ENCODE data around the gene TUG1.

The TUG1 gene

DNA sequence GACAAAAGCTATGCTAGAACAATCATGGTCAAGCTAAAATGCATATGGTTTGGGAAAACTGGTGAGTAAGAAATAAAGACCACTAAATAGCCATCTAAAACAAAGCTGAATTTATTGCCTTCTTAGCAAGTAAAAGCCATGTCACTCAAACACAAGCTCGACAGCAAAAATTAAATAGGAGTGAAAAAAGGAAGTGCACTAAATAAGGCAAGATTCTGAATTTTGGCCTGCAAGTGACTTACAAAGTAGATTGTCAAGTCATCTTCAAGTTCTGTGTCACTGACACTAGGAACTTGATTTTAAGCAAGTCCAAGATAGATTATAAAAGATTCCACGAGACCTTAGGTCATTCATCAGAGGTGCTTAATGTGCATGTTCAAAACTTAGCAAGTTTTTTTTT is 27.4 kb downstream of the TUG1 start:
- no peak for DNase-seq

DNA sequence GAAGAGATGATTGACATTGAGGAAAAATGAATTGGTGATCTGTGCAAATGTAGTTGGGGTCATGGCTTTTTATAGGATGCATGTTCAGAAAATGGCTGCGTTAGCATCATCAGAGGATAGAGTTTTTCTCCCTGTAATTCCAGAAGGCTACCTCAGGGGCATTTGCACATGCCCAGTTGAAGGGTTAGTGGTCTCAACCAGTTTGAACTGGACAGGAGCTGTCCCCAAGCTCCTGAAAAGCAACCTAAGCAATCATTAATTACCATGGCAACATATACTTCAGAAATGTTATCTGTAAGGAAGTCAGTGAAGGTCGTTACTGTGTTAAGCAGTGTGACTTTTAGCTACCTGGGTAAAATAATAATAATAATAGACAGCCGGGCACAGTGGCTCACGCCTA is 29.3 kb downstream of the TUG1 start:
- DNase-seq: no peak

DNA sequence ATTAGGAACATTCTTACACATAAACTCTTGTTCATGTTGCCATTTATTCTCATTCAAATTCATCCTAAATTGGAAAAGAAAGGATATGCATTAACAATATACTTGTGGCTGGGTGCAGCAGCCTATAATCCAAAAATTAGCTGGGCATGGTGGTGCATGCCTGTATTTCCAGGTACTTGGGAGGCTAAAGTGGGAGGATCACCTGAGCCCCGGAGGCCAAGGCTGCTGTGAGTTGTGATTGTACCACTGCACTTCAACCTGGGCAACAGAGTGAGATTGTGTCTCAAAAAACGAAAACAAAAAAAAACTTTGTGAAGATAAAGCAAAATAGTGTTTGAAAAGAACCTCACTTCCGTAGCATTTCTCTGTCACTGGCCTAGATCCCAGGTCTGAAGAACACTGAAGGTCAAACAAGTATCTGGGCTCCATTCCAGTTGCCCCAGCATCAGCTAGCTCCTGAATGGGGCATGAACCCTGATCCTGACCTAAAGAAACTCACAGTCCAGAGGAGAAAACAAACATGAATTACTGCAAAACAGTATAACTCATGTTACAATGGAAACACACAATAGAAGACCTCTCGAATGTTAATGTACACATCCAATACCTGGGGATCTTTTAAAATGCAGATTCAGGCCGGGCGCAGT is 32.2 kb downstream of the TUG1 start:
- no peak for DNase-seq

DNA sequence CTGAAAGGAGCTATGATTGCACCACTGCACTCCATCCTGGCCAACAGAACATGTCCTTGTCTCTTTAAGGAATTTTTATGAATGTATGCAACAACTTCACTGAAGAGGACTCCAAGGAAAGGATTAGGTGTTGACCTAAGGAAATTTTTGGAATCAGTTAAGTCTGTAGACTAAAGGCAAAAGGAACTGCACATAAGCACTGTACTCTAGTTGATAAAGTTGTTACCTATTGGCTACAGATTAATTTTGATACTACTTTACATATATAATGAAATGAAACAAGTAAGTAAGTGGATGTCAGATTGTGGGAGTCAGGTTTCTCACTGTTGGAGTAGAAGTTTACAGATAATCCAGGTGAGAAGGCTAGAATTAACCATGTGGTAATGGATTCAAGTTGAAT is 36.5 kb downstream of the TUG1 start:
- DNase-seq: no peak

DNA sequence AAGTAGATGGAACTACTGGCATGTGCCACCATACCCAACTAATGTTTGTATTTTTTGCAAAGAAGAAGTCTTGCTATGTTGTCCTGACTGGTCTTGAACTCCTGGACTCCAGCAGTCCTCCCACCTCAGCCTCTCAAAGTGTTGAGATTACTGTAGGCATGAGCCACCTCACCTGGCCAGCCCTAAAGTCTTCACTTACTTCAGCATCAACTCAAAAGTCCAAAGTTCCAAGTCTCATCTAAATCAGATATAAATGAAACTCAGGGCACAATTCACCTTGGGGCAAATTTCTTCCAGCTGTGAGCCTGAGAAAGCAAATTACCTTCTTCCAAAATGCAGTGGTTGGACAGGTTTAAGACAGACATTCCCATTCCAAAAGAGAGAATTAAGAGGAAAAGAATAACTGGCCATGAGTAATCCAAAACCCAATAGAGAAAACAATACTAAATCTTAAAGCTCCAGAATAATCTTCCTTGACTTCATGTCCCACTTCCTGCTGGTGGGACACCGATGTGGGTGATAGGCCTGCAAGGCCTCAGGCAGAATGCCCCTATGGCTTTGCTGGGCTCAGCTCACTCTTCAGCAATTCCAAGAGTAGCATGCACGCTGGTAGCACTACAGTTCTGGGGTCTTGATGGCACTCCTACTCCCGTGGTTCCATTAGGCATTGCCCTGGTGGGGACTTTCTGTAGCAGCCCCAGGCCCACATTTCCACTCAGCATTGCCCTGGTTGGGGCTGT is 50.3 kb downstream of the TUG1 start:
- DNase-seq: no peak

DNA sequence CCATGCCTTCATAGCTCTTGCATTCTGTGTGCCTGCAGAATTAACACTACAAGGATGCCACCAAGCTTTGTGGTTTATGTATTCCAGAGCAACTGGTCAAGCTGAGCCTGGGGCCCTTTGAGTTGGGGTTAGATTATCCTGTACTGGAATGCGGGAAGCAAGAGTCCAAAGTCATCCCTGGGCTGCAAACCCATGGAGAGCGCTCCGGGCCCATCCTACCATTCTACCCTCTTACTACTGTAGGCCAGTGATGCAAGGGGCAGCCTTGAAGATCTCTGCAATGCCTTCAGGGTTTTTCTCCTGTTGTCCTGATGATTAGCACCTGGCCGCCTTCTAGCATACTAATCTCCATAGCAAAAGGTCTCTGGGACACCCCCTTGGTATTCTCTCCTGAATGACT is 51.3 kb downstream of the TUG1 start:
- DNase-seq: no peak

DNA sequence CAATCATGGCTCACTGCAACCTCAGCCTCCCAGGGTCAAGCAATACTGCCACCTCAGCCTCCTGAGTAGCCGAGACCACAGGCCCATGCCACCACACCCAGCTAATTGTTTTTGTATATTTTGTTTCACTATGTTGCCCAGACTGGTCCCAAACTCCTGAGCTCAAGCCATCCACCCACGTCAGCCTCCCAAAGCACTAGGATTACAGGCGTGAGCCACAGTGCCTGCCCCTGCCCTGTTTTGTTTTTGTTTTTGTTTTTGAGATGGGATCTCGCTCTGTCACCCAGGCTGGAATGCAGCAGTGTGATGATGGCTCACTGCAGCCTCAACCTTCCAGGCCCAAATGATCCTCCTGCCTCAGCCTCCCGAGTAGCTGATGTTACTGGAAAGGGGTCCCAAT is 53.5 kb downstream of the TUG1 start:
- no peak for DNase-seq
